Spleen (tissue), 7 donors: ENCODE results near the gene PRPF4.

Experiments
- POLR2A ChIP-seq, 3 donors: fragments of 450-650 bp; IDR thresholded peaks; one replicate each; pipeline ENCODE4 v1.5.1; 2017; ENCODE audit warnings: antibody characterized with exemption in 3 of 3, mild to moderate bottlenecking in 1 of 3
- POLR2AphosphoS5 ChIP-seq, 3 donors: sonication (generic); formaldehyde crosslinking; IDR thresholded peaks; one replicate each; pipeline ENCODE4 v1.5.1; 2017; ENCODE audit warnings: antibody characterized with exemption in 3 of 3
- TF ChIP-seq, protein P1 (sequence below), 11 experiments: fragments of 200-600 bp in 7 of 11; fragments of 450-650 bp in 4 of 11; sonication (generic) in 4 of 11; IDR thresholded peaks in 8 of 11; conservative IDR thresholded peaks in 3 of 11; 1 replicate in 7 of 11; 2 replicates in 4 of 11; pipeline versions ENCODE4 v1.4.0 to v1.8.0; 2016 to 2021; ENCODE audit warnings: antibody characterized with exemption in 11 of 11, inconsistent platforms in 4 of 11, mild to moderate bottlenecking in 1 of 11
- donor health status: DM: no; HTN: no; CAD: no; lungs with moderate emphysema.
- donor health status: DM: no; HTN: no; CAD: no.
- donor health status: DM: no; HTN: no; CAD: no.

DNA sequence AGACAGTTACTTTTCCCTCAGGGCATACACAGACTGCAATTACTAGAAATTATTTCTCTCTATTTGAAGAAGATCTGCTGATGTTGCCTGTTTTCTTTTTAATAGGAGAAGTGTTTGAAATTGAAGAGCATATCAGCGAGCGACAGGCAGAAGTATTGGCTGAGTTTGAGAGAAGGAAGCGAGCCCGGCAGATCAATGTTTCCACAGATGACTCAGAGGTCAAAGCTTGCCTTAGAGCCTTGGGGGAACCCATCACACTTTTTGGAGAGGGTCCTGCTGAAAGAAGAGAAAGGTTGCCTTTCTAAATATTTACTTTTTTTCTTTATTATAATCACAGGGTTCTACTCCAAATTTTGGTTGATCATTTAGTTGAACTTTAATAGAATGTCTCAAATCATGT, 3.4 kb downstream of the PRPF4 start:
- TF ChIP-seq, protein P1, sequence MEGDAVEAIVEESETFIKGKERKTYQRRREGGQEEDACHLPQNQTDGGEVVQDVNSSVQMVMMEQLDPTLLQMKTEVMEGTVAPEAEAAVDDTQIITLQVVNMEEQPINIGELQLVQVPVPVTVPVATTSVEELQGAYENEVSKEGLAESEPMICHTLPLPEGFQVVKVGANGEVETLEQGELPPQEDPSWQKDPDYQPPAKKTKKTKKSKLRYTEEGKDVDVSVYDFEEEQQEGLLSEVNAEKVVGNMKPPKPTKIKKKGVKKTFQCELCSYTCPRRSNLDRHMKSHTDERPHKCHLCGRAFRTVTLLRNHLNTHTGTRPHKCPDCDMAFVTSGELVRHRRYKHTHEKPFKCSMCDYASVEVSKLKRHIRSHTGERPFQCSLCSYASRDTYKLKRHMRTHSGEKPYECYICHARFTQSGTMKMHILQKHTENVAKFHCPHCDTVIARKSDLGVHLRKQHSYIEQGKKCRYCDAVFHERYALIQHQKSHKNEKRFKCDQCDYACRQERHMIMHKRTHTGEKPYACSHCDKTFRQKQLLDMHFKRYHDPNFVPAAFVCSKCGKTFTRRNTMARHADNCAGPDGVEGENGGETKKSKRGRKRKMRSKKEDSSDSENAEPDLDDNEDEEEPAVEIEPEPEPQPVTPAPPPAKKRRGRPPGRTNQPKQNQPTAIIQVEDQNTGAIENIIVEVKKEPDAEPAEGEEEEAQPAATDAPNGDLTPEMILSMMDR (IDR thresholded peaks at IDR 0.05 in 8 of 11, conservative IDR thresholded peaks at IDR 0.05 in 3 of 11), result no peak
- TF ChIP-seq POLR2A (IDR thresholded peaks at IDR 0.05) (no peak), POLR2AphosphoS5 (IDR thresholded peaks at IDR 0.05) (no peak)
